Suppressor macrophage (primary cell): ENCODE data around the gene PKD2L2.
"Not testable (repeated sequence)": the region's sequence is repeated elsewhere in the genome, so short reads cannot be mapped to it uniquely, and the experiment has no call there.

Experiments
- DNase-seq, 4 experiments: peaks; one replicate each; pipeline ENCODE4 v3.0.0-alpha.2; 2020 to 2022

The PKD2L2 gene

DNA sequence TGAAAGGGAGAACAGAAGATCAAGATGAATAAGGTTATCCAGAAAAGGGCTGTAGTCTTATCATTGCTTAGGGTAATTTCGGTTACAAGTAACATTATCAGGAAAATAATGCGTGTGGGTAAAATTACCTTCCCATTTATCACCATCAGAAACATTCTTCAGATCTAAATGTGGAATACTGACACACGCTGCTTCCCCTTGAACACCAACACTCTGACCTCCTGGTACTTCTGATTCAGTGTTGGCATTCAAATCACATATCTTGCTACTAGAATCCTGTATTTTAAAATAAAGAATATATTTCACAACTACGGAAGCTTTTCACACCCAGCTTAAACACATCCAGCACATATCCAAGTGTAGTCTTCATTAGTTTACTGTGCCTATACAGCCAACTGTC lies 70.2 kb downstream of the PKD2L2 start:
- DNase-seq = no peak

DNA sequence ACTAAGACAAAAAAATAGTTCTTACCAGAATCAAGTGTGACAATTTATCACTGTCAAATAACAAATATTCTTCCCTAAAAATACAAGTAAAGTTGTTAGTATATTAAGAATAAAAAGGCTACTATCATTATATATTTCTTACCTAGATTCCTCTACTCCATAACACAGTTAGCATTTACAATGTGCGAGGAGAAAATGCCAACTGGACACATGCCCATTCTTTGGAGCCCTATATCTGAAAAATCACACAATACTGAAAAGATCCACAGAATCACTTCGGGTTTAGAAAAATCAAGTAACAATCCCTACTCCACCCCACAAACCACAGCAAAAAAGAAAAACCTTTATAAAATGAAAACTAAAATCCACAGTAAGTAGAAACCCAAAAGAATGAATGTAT lies 70.9 kb downstream of the PKD2L2 start:
- DNase-seq = no peak

DNA sequence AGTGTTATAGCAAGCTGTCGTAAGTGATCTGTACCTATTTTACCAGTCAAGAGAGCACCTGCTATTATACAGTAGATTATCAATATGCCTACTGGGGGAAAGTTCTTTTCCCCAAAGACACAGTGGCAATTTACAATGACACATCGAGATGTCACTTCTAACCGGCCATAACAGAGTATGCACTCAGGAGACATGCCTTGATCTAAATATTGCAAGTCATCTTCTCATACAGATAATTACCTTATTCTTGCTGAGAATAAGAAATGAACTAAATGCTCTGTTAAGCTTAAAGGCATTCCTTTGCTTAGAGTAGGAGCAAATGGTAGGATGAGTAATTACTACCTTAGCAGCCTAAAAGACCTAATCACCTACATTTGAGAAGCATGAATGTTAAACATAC lies 71.6 kb downstream of the PKD2L2 start:
- no peak for DNase-seq

DNA sequence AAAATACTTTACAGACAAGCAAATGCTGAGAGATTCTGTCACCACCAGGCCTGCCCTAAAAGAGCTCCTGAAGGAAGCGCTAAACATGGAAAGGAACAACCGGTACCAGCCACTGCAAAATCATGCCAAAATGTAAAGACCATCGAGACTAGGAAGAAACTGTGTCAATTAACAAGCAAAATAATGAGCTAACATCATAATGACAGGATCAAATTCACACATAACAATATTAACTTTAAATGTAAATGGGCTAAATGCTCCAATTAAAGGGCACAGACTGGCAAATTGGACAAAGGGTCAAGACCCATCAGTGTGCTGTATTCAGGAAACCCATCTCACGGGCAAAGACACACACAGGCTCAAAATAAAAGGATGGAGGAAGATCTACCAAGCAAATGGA lies 81.1 kb downstream of the PKD2L2 start:
- DNase-seq = not testable (repeated sequence)

DNA sequence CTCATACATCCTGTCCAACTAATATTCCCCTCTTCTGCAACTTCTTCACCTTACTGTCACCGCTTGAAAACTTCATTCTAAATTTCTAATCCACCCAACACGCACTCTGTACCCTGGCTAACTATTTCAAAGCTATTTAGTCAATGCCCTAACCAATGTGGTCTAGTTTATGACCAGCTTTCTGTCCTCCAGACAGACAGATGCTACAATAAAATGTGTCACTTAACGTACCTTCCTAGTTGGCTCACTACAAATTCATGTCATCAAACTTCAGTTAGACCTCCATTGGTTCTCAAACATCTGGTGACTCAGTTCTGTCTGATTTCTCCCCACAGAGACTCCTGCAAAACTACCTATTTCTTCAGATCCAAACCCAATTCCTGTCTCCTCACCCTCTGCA lies 86.0 kb downstream of the PKD2L2 start:
- no peak for DNase-seq

DNA sequence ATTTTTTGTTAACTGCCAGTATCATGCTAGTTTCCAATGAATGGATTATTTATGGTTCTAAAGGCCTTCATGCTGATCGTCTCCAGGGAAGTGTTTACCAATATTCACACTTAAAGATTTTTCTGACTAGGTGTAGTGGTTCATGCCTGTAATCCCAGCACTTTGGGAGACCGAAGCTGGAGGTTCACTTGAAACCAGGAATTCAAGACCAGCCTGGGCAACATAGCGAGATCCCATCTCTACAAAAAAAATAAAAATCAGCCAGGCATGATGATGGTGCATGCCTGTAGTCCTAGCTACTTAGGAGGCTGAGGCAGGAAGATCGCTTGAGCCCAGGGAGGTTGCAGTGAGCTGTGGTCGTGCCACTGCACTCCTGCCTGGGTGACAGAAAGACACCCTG lies 100.2 kb downstream of the PKD2L2 start:
- DNase-seq = no peak
